CMK (cell line): ENCODE data around the gene EEIG1.

ENCODE experiments used
- DNase-seq: peaks from one replicate; pipeline ENCODE4 v3.0.0-alpha.2; 2010; ENCODE audit warnings: low read depth

Gene EEIG1

GRCh38 chr9:127959841-127960409, 20.9 kb downstream of the EEIG1 start:
- no peak for DNase-seq

DNA sequence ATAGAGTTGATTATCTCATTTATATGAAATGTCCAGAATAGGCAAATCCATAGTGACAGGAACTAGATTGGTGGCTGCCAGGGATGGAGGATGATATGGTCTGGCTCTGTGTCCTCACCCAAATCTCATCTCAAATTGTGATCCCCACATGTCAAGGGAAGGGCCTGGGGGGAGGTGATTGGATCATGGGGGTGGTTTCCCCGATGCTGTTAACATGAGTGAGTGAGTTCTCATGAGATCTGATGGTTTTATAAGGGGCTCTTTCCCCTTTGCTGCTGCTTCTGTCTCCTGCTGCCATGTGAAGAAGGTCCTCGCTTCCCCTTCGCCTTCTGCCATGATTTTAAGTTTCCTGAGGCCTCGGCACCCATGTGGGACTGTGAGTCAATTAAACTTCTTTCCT, 21.4 kb downstream of the EEIG1 start:
- DNase-seq = no peak

GRCh38 chr9:127958728-127959127, 22.1 kb downstream of the EEIG1 start:
- no peak for DNase-seq

DNA sequence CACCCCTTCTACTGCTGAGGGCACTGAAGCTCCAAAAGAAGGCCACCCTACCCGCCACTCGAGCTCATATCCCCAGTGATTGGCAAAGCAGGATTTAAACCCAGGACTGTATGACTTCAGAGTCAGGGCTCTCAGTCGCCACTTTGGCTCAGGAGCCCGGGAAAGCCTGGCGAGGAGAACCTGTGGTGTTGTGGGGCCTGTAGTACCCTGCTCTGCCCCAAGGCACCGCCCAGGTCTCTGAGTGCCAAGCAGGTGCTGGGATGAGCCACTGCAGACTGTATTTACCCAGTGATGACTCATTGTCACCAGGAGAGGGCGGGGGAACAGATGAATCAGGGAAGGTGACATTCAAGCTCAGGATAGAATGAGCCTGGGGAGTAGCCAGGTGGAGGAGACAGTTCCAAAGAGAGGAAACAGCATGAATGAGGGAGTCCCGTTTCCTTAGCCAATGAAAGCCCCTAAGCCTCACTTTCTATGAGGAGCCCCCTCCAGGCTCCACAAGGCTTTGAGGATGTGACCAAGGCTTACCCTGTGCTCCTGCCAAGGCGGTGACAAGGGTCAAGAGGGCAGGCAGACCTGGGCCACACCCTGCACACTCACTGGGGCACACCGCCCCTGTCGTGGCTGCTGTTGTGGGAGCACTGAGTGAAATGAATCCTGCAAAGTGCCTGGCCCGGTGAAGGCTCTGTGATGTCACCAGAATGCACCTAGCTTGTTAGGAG, 25.3 kb downstream of the EEIG1 start:
- no peak for DNase-seq

DNA sequence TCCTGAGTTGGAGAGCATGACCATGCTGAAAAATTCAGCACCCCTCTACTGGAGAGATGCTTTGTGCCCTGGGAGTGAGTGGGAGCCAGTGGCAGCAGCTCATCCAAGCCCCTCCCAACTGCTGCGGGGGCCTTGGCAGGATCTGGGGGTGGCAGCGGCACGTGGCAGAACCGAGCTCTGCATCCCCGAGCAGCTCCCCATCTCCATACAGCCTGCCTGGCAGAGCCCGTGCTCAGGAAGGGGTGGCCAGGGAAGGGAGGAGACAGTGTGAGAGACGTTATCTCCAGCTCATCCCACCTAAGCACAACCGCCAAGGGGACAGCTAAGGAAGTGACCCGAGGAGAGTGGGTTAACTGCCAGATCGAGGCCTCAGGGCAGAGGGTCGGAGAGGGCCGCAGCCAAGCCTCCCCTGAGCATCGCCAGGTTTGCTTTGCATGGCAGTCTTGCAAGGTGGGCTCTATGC, 25.9 kb downstream of the EEIG1 start:
- no peak for DNase-seq

DNA sequence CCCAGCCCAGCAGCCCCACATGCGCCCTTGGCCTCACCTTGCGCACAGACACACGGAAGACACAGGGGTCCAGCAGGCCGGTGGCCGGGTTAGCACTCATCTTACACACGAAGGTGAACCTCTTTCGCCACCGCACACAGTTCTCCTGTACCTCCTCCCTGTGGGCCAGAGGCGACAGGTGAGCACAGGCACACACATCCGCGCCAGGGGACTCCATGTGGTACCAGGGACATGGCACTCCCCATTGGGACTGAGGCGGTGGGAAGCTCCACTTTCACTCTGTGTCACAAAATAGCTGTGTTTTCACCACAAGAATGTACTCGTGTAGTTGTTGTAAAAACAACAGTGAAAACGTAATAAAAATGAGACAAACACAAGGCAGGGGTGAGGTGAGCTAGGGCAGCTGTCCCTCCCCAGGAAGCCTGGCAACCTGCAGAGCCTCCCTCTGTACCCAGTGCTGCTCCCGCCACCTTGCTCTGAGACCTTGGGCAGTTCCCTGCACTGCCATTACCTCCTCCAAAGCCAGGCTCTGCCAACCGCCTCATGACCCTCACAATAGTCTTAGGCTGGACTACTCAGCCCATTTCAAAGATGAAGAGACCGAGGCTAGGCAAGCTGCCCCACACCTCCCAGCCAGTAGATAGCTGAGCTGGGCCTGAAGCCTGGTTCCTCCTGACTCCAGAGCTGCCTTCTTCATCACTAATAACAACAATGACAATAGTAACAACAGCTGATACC, 26.9 kb downstream of the EEIG1 start:
- DNase-seq = no peak

- no peak for DNase-seq
Observed at GRCh38 chr9:127953154-127953553, 27.6 kb downstream of the EEIG1 start.

GRCh38 chr9:127950513-127951289, 30.1 kb downstream of the EEIG1 start:
- no peak for DNase-seq

DNA sequence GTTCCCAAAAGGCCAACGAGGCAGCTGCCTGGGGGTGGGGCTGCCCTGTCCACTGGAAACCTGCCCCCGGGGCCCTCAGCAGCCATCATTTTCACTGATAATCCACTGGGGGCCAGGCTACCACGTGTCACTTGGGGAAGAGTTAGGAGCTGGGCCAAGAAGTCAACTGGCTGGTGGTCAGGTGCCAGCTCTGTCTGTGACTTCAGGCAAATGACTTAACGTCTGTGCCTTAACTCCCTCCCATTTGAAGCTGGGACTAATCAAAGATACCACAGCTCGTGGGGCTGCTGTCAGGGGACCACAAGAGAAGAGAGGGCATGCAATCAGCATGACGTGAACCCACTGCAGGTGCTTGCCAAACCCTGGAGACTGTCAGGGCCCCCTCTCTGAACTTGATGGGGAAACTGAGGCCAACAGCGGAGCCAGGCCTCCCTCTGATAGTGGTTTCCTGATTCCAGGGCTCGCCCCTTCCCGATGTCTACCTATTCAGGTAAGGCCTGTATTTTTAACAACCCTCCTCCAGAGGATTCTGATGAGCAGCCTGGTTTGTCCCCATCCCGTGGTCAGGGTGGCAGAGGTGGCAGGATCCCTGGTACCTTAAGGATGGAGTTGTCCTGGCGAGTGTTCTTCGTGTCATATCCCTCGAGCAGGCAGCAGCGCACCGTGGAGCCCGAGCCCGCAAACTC, 30.8 kb downstream of the EEIG1 start:
- no peak for DNase-seq

GRCh38 chr9:127947841-127948710, 32.7 kb downstream of the EEIG1 start:
- DNase-seq = no peak

DNA sequence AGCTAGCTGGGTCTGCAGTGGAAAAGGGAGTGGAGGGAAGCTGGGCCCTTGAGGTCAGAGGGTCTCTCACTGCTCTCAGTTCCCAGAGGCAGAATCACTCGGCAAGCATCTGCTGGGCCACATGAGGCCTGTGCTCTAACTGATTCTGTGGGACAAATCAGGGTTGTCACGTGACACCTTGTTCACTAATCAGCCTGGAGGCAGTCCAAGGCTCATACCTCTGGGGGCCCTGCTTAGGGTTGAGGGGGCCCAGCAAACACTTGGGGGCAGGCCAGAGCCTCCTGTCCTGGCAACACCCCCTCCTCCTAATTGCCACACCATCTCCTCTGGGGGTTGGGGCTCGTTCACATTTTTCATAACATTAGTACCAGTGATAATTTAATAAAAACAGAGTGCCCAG, 34.1 kb downstream of the EEIG1 start:
- DNase-seq = no peak

DNA sequence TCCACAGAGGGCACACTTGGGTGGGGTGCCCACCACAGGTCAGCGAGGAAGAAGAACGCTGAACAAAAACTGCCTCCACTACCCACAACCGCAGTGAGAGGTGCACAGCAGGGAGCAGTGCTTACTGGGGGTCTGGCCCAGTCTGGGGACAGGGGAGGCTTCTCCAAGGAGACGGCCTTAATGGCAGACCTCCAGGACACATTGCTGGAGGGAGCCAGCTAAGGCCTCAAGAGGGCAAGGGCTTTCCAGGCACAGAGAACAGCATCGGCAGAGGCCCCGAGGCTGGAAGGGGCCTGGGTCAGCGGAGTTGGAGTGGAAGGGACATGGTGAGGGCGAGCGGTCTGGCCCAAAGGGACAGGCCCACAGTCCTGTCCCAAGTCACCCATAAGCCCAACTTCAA, 34.8 kb downstream of the EEIG1 start:
- no peak for DNase-seq

GRCh38 chr9:127945338-127945737, 35.5 kb downstream of the EEIG1 start:
- no peak for DNase-seq

- no peak for DNase-seq
Observed at GRCh38 chr9:127944586-127945218, 36.1 kb downstream of the EEIG1 start.

GRCh38 chr9:127943731-127944144, 37.1 kb downstream of the EEIG1 start:
- no peak for DNase-seq

GRCh38 chr9:127943011-127943662, 37.7 kb downstream of the EEIG1 start:
- DNase-seq = no peak

DNA sequence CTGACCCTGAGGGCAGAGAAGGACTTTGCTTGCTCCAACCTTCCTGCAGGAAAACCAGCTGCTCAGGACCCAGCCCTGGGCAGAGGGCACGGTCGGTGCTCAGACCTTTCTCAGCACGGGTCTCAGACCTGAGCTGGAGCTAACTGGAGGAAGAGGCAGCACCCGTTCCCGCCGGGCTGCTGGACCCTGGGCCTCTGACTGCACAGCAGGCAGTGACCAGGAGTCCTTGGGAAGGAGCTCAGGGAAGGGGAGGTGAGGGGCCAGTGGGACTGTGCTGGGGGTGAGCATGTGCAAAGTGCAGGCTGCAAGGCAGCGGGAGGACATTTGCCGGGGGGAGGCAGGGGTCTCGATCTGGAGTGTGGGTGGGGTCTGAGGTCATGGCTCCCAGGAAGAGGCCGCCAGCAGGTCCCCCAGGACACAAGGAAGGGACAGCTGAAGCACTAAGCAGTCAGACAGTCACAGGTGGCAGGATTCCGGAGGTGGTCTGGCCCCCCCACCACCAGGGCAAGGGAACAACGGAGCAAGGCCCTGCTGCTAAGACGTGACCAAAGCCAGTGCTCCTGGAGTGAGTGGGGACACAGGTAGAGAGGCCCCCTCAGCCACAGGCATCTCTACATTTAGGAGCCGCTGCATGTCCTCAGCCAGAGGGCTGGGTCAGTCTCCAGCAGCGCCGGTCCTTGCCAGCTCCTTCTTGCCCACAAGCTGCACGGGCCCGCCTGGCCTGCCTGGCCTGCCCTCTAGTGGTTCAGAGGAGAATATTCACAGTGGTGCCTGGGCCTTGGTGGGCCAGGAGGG, 38.4 kb downstream of the EEIG1 start:
- DNase-seq = no peak

DNA sequence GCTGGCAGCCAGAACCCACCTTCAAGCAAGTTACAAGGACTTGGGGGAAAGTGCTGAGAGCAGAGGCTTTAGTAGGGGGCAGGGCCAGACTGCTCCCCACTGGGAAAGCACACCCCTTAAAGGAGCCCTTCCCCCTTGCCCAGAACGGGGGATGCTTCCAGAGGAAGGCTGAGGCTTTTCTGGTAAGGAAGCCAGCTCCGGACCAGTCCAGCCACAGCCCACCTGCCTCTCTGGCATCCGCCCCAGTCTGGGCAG, 38.9 kb downstream of the EEIG1 start:
- DNase-seq = no peak
